ENCODE results near the gene TBX4.
"Not testable (repeated sequence)": the region's sequence is repeated elsewhere in the genome, so short reads cannot be mapped to it uniquely, and the experiment has no call there.

Gene TBX4

DNA sequence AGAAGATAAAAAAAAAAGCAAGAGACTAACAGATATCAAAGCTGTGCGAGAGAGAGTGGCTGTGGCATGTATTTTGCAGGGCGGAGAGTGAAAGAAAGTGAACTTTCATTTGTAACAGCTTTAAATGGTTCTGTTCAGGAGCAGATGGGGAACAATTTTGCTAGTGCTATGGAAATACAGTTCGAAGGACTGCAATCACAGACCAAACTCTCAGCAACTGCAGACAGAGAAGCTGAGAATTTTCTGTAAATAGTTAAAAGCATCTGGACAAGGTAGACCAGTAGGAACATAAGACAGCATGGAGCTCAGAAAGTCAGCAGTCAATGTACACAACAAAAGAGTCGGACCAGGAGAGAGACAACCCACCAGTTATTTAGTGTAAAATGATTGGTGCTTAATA lies 62.3 kb downstream of the TBX4 start:
- in situ Hi-C loops (cut with HindIII; ENCODE audit: low sequenced_read_pairs): loop anchor here (10.0 kb wide), 1 partner anchor 770 kb away; no protein-coding TSS in a partner anchor

DNA sequence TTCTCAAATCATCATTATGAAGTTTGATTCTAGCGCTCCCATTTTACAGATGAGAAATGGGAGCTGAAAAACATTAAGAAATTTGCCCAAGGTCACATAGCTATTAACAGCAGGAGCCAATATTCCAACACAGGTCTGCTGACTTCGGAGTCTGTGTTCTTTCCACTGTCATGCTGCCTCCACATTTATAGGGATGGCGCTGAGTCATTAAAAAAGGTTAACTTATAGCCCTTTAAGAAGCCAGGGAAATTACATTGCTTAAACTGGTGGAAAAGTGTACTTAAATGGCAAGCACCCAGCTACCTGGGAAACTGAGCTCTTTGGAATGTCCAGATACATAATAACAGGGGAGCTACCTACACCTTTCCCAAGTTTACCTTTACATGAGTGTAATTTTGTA lies 65.0 kb downstream of the TBX4 start:
- in situ Hi-C loops (cut with HindIII; ENCODE audit: low sequenced_read_pairs): loop anchor here (10.0 kb wide), 1 partner anchor 772 kb away; no protein-coding TSS in a partner anchor

- in situ Hi-C loops (cut with HindIII; ENCODE audit: low sequenced_read_pairs): loop anchor here (10.0 kb wide), 1 partner anchor 773 kb away; no protein-coding TSS in a partner anchor
Observed at GRCh38 chr17:61517843-61518606, 65.8 kb downstream of the TBX4 start.

DNA sequence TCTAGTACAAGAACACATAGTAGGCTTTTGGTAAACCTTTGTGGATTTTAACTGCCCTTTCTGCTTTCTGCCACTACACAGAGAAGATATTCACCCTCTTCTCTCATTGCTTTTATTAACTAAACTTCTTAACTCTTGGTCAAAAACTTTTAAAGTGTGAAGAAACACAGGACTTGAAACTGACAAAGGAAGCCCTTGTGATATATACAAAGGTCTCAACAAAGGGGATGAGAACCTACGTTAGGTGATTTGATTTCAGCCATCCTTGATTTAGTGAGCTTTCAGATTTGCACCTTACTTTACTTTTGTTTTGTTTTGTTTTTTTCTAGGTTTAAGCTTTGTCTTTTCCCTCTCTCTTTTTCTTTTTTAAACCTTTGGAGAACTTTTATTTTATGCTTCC lies 66.9 kb downstream of the TBX4 start:
- in situ Hi-C loops (cut with HindIII; ENCODE audit: low sequenced_read_pairs): loop anchor here (10.0 kb wide), 1 partner anchor 774 kb away; no protein-coding TSS in a partner anchor

DNA sequence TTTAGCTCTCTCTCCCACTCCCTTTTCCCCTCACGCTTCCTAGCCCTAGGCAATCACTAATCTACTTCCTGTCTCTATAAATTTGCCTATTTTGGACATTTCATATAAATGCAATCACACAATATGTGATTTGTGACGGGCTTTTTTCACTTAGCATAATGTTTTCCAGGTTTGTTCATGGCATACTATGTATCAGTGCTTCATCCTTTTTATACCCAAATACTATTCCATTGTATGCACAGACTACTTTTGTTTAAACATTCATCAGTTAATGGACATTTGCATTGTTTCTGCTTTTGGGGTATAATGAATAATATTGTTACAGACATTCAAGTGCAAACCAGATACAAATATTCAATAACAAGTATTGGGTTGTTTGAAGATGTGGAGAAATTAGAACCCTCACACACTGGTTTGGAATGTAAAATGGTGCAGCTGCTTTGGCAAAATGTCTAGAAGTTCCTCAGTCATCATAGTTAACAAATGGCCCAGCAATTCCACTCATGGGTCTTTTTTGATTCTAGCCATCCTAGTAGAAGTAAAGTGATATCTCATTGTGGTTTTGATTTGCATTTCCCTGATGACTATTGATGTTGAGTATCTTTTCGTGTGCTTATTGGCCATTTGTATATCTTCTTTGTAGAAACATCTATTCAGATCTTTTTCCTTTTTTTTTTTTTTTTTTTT lies 67.7 kb downstream of the TBX4 start:
- in situ Hi-C loops (cut with HindIII; ENCODE audit: low sequenced_read_pairs): loop anchor here (10.0 kb wide), 1 partner anchor 775 kb away; no protein-coding TSS in a partner anchor

GRCh38 chr17:61520897-61521296 lies 68.7 kb downstream of the TBX4 start:
- in situ Hi-C loops (cut with HindIII; ENCODE audit: low sequenced_read_pairs): no loop called here

- in situ Hi-C loops (cut with HindIII; ENCODE audit: low sequenced_read_pairs): no loop called here
Observed at GRCh38 chr17:61522088-61522487, 69.9 kb downstream of the TBX4 start.

GRCh38 chr17:61524319-61524718 lies 72.1 kb downstream of the TBX4 start:
- in situ Hi-C loops (cut with HindIII; ENCODE audit: low sequenced_read_pairs): no loop called here

- in situ Hi-C loops (cut with HindIII; ENCODE audit: low sequenced_read_pairs): not testable (repeated sequence)
Observed at GRCh38 chr17:61527441-61527840, 75.2 kb downstream of the TBX4 start.

DNA sequence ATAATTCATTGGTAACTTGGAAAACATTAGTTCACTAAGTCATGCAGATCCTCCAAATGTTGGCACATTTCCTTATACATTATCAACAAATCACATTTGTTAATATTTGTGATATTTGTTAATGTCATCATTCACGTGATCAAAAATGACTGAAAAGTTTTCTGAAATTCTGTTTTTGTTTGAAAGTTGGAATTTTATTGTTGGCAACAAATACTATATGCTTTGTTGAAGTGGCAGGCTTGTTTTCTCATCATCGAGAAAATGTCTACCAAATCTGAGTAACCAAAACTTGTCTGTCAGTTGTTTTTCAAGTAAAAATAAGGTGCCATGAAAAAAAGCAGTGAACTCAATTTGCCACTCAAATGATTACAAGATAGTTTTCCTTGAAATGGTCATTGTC lies 75.9 kb downstream of the TBX4 start:
- in situ Hi-C loops (cut with HindIII; ENCODE audit: low sequenced_read_pairs): no loop called here

DNA sequence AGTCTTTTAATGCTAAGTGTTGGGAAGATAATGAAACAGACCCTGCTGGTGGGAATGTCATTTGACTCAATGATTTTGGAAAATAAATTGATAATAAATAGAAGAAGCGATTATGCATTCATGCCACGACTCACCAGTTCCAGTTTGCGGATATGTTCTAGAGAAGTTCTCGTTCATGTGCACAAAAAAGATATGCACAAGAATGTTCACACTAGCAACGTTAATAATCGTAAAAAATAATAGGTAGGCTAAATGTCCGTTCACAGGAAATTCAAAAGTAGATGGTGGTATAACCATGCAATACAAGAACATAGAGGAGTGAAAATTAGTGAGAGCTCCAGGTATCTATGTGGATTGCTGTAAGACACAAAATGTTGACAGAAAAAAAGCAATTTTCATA lies 79.0 kb downstream of the TBX4 start:
- in situ Hi-C loops (cut with HindIII; ENCODE audit: low sequenced_read_pairs): no loop called here

DNA sequence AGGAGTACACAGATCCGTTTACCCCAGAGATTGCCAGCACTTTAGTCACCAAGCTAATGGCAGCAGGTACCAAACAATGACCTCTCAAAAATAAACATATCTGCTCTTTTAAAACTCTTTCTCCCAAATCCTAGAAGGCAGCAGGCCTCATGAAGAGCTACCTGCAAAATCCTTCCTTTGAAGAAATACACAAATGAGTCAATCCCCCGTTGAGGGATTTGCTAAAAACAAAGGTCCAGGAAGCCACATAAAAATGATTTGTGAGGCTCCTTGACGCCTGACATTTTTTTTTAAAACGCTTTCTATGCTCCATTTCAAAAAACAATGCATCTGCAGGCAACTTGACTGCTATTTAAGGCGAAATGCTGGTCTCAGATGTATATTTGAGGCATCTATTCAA lies 80.6 kb downstream of the TBX4 start:
- in situ Hi-C loops (cut with HindIII; ENCODE audit: low sequenced_read_pairs): no loop called here

- in situ Hi-C loops (cut with HindIII; ENCODE audit: low sequenced_read_pairs): no loop called here
Observed at GRCh38 chr17:61533797-61534196, 81.6 kb downstream of the TBX4 start.

DNA sequence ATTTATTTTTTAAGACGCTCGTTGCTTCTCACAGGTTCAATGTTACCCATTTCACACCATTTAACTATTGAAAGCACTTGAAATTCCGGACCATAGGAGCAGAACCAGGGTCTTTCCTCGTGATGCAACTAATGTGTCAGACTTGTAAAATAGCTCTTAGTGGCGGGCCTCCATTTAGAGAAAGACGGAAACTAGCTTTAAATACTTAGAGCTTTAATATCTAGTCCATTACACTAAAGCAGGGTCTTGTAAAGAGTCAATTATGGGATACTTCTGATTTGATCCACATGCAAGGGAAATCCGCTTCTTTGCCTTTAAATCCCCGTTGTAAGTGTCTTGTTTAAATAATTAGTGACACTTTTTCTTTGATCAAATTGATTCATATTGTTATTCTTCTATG lies 82.2 kb downstream of the TBX4 start:
- in situ Hi-C loops (cut with HindIII; ENCODE audit: low sequenced_read_pairs): no loop called here

All from endothelial cell of hepatic sinusoid (primary cell).